Stimulated activated CD4-positive, alpha-beta T cell treated with anti-CD3 and anti-CD28 coated beads, Interleukin-4, amount 100 ng/mL, for 24 hours (primary cell): ENCODE results near the gene PLIN3.
A peak's percentile ranks its signal among the peaks of the same experiment; 100 is the strongest.
"Not testable (repeated sequence)": the region's sequence is repeated elsewhere in the genome, so short reads cannot be mapped to it uniquely, and the experiment has no call there.

Source experiments
- DNase-seq: peaks from one replicate; pipeline ENCODE4 v3.0.0-alpha.2; 2020

PLIN3 gene

DNA sequence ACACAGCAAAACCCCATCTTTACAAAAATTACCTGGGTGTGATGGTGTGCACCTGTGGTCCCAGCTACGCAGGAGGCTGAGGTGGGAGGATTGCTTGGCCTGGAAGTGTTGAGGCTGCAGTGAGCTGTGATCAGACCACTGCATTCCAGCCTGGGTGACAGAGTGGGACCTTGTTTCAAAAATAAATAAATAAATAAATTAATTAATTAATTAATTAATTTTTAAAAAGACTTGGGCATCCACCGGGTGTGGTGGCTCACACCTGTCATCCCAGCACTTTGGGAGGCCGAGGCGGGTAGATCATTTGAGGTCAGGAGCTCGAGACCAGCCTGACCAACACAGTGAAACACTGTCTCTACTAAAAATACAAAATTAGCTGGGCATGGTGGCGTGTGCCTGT, 62.3 kb downstream of the PLIN3 start:
- not testable (repeated sequence) for DNase-seq

DNA sequence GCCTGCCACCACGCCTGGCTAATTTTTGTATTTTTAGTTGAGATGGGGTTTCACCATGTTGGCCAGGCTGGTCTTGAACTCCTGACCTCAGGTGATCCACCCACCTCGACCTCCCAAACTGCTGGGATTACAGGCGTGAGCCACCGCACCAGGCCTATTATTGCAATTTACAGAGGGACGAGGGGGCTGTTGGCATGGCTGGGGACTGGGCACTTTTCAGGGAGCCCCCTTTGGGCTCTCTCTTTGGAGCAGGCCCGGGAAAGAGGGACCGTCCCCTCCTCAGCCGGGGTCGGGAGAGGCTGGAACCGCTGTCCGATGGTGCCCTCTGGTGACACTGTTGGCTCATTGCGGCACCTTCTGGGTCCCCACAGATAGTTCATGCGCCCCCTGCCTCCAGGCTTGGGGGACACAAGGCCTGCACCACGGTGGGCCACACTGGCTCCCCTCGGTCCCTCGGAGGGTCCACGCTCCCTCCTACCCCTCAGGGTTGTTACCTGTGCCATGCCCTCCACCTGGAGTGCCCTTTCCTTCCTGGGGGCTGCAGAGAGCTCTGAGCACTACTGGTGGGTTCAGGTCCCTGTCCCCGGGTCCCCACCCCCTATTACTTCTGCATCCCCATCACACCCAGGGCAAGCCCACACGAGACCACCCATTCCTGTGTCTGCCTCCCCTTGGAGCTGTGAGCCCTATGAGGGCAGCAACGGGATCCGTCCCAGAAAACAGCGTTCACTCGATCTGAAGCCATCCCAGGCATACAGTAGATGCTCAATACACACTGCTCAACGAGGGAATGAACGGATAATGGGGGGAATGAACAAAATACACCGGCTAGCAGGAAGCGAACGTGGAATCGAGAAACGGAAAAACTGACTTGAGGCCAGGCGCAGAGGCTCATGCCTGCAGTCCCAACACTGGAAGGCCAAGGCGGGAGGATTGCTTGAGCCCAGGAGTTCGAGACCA, 63.5 kb downstream of the PLIN3 start:
- DNase-seq = peak; percentile 71

DNA sequence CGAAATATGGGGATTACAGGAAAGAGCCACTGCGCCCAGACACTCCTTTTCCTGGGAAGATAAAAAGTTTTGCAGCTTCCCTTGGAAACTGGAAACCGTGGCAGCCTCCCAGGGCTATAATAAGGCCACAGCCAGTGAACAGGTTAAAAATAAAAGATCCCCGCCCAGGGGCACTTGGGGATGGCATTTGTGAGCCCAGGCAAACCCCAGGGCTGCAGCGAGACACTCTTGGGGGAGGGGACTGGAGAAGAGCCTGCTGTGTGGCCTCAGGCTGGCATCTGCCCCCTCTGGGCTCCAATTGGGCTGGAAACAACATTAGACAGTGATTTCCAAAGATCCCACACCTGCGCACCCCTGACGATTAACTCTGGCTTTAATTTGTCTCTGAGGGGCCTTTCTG, 64.8 kb downstream of the PLIN3 start:
- no peak for DNase-seq

DNA sequence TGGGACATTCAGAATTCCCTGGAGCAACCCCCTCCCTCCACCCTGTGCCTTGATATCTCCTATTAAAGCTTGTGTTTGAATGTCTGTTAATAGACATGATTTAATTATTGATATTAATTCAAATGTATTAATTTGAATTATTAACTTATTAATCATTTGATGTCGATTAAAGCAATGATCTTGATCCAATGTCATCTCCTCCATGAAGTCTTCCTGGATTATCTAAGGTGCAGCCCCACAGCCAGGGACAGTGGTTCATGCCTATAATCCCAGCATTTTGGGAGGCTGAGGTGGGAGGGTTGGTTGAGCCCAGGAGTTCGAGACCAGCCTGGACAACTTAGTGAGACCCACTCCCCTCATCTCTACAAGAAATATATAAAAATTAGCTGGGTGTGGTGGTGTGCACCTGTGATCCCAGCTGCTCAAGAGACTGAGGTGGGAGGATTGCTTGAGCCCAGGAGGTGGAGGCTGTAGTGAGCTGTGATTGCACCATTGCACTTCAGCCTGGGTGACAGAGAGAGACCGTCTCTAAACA, 66.3 kb downstream of the PLIN3 start:
- no peak for DNase-seq

DNA sequence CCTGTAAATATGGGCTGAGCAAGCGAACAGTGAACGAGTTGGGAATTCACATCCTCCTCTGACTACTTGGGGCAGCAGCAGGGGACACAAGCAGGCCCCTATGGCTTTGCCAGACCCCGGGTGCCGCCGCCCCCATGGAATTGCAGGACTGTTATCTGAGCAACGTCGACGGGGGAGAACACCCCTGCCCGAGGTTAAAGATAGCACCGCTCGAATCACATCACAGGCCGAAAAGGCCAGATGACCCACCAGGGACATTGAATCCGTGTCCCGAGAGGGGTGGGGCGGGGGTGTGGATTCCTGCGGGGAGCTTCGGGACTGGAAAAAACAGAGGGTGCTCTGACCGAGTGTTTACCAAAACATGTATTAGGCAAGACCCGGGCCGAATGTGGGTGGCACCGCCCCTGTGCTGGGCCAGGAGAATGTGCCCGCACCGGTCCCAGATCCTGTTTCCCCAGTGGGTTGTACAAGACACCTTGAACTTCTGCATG, 66.8 kb downstream of the PLIN3 start:
- no peak for DNase-seq

DNA sequence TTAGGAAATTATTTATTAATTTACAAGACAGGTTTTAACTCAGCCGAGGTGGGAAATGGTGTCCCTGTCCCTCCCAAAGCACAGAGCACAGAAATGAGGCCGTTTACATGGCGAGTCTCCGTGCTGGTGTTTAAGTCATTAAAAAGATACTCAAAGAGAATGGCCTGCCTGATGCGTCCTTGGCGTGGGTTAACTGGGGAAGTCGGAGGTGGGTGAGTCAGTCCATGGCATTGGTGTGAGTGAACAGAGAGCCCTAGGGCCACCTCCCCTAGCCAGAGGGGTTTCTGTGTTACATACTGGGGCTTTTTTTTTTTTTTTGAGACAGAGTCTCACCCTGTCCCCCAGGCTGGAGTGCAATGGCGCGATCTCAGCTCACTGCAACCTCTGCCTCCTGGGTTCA, 72.1 kb downstream of the PLIN3 start:
- no peak for DNase-seq

DNA sequence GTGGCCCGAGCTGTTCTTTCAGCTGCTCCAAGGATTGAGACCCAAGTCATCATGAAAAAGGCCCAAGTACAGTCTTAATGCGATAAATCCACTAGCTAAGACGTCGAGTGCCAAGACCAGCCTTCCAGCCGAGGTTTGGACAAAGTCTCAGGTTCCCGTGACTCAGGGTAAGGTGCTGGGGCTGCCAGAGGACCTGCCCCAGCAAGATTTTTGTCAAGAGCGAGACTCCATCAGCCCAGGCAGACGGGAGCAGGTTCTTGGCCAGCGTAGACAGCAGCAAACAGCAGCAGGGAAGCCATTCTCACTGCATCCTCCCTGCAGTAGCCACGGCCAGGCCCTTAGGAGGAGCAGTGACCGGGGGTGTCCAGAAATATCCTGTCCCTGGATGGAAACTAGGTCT, 72.5 kb downstream of the PLIN3 start:
- DNase-seq = no peak

DNA sequence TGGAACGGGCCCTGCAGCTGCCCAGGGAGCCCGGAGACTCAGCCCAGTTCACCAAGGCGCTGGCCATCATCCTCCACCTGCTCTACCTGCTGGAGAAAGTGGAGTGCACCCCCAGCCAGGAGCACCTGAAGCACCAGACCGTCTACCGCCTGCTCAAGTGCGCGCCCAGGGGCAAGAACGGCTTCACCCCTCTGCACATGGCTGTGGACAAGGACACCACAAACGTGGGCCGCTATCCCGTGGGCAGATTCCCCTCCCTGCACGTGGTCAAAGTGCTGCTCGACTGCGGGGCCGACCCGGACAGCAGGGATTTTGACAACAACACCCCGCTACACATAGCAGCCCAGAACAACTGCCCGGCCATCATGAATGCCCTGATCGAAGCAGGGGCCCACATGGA, 74.2 kb downstream of the PLIN3 start:
- DNase-seq = not testable (repeated sequence)

DNA sequence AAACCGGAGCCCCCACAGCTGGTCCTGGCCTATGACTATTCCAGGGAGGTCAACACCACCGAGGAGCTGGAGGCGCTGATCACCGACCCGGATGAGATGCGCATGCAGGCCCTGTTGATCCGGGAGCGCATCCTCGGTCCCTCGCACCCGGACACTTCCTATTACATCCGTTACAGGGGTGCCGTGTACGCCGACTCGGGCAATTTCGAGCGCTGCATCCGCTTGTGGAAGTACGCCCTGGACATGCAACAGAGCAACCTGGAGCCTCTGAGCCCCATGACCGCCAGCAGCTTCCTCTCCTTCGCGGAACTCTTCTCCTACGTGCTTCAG, 74.6 kb downstream of the PLIN3 start:
- not testable (repeated sequence) for DNase-seq

DNA sequence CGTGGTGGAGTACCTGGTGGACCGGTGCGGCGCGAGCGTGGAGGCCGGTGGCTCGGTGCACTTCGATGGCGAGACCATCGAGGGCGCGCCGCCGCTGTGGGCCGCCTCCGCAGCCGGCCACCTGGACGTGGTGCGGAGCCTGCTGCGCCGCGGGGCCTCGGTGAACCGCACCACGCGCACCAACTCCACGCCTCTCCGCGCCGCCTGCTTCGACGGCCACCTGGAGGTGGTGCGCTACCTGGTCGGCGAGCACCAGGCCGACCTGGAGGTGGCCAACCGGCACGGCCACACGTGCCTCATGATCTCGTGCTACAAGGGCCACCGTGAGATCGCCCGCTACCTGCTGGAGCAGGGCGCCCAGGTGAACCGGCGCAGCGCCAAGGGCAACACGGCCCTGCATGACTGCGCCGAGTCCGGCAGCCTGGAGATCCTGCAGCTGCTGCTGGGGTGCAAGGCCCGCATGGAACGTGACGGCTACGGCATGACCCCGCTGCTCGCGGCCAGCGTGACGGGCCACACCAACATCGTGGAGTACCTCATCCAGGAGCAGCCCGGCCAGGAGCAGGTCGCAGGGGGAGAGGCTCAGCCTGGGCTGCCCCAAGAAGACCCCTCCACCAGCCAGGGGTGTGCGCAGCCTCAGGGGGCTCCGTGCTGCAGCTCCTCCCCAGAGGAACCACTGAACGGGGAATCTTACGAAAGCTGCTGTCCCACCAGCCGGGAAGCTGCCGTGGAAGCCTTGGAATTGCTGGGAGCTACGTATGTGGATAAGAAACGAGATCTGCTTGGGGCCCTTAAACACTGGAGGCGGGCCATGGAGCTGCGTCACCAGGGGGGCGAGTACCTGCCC, 75.2 kb downstream of the PLIN3 start:
- DNase-seq = not testable (repeated sequence)

DNA sequence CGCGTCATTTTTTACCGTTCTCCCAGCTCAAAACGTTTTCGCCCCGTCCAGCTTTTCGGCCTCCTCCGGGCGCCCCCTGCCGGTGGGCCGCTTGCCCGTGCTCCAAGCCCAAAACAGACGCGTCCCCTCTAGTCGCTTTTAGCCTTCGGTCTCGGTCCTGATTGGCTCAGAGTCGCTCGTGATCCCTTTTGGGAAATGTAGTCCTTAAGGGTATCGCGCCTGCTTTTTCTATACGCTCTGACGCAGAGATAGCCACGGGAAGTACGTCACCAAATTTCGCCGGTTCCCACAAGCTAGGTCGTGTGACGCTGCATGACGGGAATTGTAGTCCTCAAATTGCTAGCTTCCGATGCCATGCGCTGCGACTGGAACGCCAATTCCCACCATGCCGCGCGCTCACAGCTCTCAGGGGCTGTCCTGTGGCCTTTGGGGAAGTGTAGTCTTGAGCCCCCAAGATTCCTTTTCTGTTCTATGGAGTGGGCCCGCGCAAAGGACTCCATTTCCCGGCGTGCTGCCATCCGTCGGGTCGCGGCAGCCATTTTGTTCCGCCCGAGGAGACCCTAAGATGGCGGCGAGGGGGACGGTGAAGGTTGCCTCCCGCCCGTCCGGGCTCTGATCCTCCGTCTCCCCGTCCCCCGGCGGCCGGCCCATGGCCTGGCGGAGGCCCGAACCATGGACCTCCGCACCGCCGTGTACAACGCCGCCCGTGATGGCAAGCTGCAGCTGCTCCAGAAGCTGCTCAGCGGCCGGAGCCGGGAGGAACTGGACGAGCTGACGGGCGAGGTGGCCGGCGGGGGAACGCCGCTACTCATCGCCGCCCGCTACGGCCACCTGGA, 76.1 kb downstream of the PLIN3 start, which contains the start of gene FEM1A:
Gene FEM1A, plus strand, starts transcription at position 552 of the 836 bp plus-strand sequence. Its CDS starts 121 bp downstream, at position 673.
- DNase-seq = peak; percentile 99
